ENCODE results near the gene HPCAL1. TPM values are rescaled to one million over a fixed set of nuclear protein-coding genes. Genes with fewer than 3 reads are reported as not detected.
A peak's percentile ranks its signal among the peaks of the same experiment; 100 is the strongest.

HPCAL1 gene
- total RNA-seq, 1 donor from 2014 or later: 3.7 TPM

DNA sequence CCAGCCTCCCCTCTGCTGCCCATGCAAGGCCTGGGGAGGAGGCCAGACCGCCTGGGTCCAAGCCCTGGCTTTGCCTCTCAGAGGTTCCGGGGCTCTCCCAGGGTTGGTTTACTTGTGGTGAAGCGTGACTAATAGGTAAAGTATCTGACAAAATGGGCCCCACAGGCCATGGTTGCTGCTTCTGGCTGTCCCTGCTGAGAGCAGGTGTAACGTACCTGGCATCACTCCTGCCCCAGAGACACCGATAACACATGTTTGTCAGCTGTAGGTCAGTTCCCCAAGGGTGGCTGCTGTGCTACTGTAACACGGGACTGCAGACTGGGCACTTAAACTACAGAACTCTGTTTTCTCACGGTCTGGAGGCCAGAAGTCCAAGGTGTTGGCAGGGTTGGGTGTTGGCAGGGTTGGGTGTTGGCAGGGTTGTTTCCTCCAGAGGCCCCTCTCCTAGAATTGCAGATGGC lies 111.3 kb downstream of the HPCAL1 start:
- H3F3A ChIP-seq (ENCODE audit: low read depth): no peaks in the 10 kb centered on the region
- no peak overlapping the region for H3K27ac ChIP-seq
- H4K20me1 ChIP-seq (ENCODE audit: low read depth): no peaks in the 10 kb centered on the region
- no peak overlapping the region for H3K27ac Mint-ChIP-seq
- H3K9ac ChIP-seq: no peak overlapping the region
- DNase-seq (ENCODE audit: low spot score): no peak
- peaks cover 10% of the 10 kb centered on the region for H3K4me1 Mint-ChIP-seq
- H3K36me3 Mint-ChIP-seq: no peaks in the 10 kb centered on the region
- H3K27me3 ChIP-seq: no peaks in the 10 kb centered on the region
- no peak overlapping the region for H3K4me2 ChIP-seq
- no peaks in the 10 kb centered on the region for H3K79me2 ChIP-seq (ENCODE audit: low read depth)
- H3K27me3 Mint-ChIP-seq (ENCODE audit: insufficient read depth, low read depth): peaks cover 2% of the 10 kb centered on the region
- H3K9me3 Mint-ChIP-seq: no peaks in the 10 kb centered on the region
- TF ChIP-seq, protein P1, sequence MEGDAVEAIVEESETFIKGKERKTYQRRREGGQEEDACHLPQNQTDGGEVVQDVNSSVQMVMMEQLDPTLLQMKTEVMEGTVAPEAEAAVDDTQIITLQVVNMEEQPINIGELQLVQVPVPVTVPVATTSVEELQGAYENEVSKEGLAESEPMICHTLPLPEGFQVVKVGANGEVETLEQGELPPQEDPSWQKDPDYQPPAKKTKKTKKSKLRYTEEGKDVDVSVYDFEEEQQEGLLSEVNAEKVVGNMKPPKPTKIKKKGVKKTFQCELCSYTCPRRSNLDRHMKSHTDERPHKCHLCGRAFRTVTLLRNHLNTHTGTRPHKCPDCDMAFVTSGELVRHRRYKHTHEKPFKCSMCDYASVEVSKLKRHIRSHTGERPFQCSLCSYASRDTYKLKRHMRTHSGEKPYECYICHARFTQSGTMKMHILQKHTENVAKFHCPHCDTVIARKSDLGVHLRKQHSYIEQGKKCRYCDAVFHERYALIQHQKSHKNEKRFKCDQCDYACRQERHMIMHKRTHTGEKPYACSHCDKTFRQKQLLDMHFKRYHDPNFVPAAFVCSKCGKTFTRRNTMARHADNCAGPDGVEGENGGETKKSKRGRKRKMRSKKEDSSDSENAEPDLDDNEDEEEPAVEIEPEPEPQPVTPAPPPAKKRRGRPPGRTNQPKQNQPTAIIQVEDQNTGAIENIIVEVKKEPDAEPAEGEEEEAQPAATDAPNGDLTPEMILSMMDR (IDR thresholded peaks at IDR 0.05): no peak
- no peak for TF ChIP-seq EZH2phosphoT487 (IDR thresholded peaks at IDR 0.05)
- TF ChIP-seq EZH2 (IDR thresholded peaks at IDR 0.05): no peak
- H2AFZ ChIP-seq (replicated peaks): no peak overlapping the region
- no peaks in the 10 kb centered on the region for H3K9me3 ChIP-seq (ENCODE audit: low read depth)
- no peaks in the 10 kb centered on the region for H3K36me3 ChIP-seq
- H3K4me3 Mint-ChIP-seq: no peak overlapping the region
- no peak overlapping the region for H3K4me3 ChIP-seq
- H3K4me1 ChIP-seq: no peaks in the 10 kb centered on the region

DNA sequence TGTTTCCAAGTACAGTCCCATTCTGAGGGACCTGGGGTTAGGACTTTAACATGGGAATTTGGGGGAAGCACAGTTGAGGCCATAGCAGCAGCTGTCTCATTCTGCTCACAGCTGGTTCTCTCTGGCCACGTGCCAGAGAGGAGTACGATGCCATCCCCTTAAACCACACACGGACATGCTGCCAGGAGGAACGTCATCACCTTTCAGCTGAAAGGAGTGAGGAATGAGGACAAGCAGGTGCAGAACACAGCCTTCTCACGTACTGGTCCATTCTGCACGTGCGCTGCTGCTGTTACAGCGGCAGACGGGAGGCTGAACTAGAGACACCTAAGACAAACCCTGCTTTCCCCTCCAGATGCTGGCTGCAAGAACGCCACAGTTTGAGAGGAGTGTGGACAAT lies 111.9 kb downstream of the HPCAL1 start:
- Mint-ChIP-seq H3K27me3 (ENCODE audit: insufficient read depth, low read depth) (peaks cover 2% of the 10 kb centered on the region), H3K9me3 (no peaks in the 10 kb centered on the region), H3K27ac (no peak overlapping the region), H3K36me3 (no peaks in the 10 kb centered on the region), H3K4me3 (no peak overlapping the region), H3K4me1 (peaks cover 8% of the 10 kb centered on the region)
- Histone ChIP-seq H2AFZ (replicated peaks) (no peak overlapping the region), H3K79me2 (ENCODE audit: low read depth) (no peaks in the 10 kb centered on the region), H3K9ac (no peak overlapping the region), H3K4me2 (no peak overlapping the region), H3K4me1 (no peaks in the 10 kb centered on the region), H3F3A (ENCODE audit: low read depth) (no peaks in the 10 kb centered on the region), H3K27ac (no peak overlapping the region), H3K4me3 (no peak overlapping the region), H3K9me3 (ENCODE audit: low read depth) (no peaks in the 10 kb centered on the region), H3K27me3 (no peaks in the 10 kb centered on the region), H3K36me3 (no peaks in the 10 kb centered on the region), H4K20me1 (ENCODE audit: low read depth) (no peaks in the 10 kb centered on the region)
- DNase-seq (ENCODE audit: low spot score): no peak
- TF ChIP-seq, protein P1 (IDR thresholded peaks at IDR 0.05): no peak
- TF ChIP-seq EZH2 (IDR thresholded peaks at IDR 0.05) (no peak), EZH2phosphoT487 (IDR thresholded peaks at IDR 0.05) (no peak)

DNA sequence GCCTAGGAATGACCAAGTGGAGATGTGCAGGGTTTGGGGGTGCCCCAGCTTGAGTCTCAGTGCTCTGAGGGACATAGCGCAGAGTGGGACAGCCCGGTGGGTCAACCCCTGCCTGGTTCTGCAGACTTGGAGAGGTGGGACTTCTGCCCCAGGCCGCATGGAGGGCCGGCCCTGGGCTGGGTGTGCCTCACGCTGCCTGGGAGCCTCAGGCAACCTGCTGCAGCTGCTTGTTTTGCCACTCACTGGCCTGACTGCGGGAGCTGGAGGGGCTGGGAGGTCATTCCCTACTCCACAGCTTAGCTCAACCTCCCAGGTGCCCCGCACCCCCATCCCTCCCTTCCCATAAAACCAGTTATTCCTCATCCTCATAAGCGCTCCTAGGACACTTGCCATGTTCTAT lies 112.3 kb downstream of the HPCAL1 start:
- no peak for DNase-seq (ENCODE audit: low spot score)
- peak overlapping the region; percentile 14 for H3K27ac Mint-ChIP-seq
- no peaks in the 10 kb centered on the region for H3K9me3 Mint-ChIP-seq
- Histone ChIP-seq H3K79me2 (ENCODE audit: low read depth) (no peaks in the 10 kb centered on the region), H2AFZ (replicated peaks) (no peak overlapping the region), H3K4me3 (no peak overlapping the region), H3K27me3 (no peaks in the 10 kb centered on the region), H4K20me1 (ENCODE audit: low read depth) (no peaks in the 10 kb centered on the region), H3K4me1 (no peaks in the 10 kb centered on the region), H3F3A (ENCODE audit: low read depth) (no peaks in the 10 kb centered on the region), H3K4me2 (no peak overlapping the region), H3K9ac (no peak overlapping the region), H3K36me3 (no peaks in the 10 kb centered on the region), H3K27ac (no peak overlapping the region), H3K9me3 (ENCODE audit: low read depth) (no peaks in the 10 kb centered on the region)
- H3K27me3 Mint-ChIP-seq (ENCODE audit: insufficient read depth, low read depth): peaks cover 4% of the 10 kb centered on the region
- no peak overlapping the region for H3K4me3 Mint-ChIP-seq
- H3K4me1 Mint-ChIP-seq: peaks cover 8% of the 10 kb centered on the region
- TF ChIP-seq EZH2phosphoT487 (IDR thresholded peaks at IDR 0.05): no peak
- TF ChIP-seq, protein P1 (IDR thresholded peaks at IDR 0.05): no peak
- no peak for TF ChIP-seq EZH2 (IDR thresholded peaks at IDR 0.05)
- no peaks in the 10 kb centered on the region for H3K36me3 Mint-ChIP-seq

Measured in neural progenitor cell (in vitro differentiated cells).